ENCODE measurements around the gene YWHAE. TPM values are rescaled to one million over a fixed set of nuclear protein-coding genes. Genes with fewer than 3 reads are reported as not detected.

Gene YWHAE
- total and polyA plus RNA-seq, 10 donors, result 104 to 645 (median 281) TPM

GRCh38 chr17:1344521-1344920 lies 55.5 kb downstream of the YWHAE start:
- Histone ChIP-seq H3K27me3 (replicated peaks in 1 of 7) (no peaks in the 10 kb centered on the region), H3K36me3 (peaks cover 0 to 67% (median 32%) of the 10 kb centered on the region in 6 donors), H3K27ac (no peak overlapping the region), H3K4me1 (peaks cover 11 to 64% (median 34%) of the 10 kb centered on the region in 6 donors), H3K4me3 (no peak overlapping the region), H3K9me3 (no peaks in the 10 kb centered on the region)
- no peak for TF ChIP-seq POLR2A (IDR thresholded peaks at IDR 0.05)
- TF ChIP-seq POLR2AphosphoS5 (IDR thresholded peaks at IDR 0.05), result no peak
- TF ChIP-seq, protein P1, sequence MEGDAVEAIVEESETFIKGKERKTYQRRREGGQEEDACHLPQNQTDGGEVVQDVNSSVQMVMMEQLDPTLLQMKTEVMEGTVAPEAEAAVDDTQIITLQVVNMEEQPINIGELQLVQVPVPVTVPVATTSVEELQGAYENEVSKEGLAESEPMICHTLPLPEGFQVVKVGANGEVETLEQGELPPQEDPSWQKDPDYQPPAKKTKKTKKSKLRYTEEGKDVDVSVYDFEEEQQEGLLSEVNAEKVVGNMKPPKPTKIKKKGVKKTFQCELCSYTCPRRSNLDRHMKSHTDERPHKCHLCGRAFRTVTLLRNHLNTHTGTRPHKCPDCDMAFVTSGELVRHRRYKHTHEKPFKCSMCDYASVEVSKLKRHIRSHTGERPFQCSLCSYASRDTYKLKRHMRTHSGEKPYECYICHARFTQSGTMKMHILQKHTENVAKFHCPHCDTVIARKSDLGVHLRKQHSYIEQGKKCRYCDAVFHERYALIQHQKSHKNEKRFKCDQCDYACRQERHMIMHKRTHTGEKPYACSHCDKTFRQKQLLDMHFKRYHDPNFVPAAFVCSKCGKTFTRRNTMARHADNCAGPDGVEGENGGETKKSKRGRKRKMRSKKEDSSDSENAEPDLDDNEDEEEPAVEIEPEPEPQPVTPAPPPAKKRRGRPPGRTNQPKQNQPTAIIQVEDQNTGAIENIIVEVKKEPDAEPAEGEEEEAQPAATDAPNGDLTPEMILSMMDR (IDR thresholded peaks at IDR 0.05 in 8 of 11, conservative IDR thresholded peaks at IDR 0.05 in 3 of 11), result no peak
- intact Hi-C loops (cut with DNase I; ENCODE audit: low total_unique reads), result no loop called here
- WGBS, 5 donors, result 93 to 96% (median 94%) methylated on average over 7 of the region's 7 CpGs
- DNase-seq, result no peak

- no peaks in the 10 kb centered on the region for H3K9me3 ChIP-seq
- peak overlapping the region in 4 of 8 donors; percentile 19 to 56 (median 35) for H3K27ac ChIP-seq
- DNase-seq, result no peak
- no peaks in the 10 kb centered on the region for H3K27me3 ChIP-seq (replicated peaks in 1 of 7)
- WGBS, 5 donors, result 88 to 93% (median 91%) methylated on average over 5 of the region's 5 CpGs
- intact Hi-C loops (cut with DNase I; ENCODE audit: low total_unique reads), result no loop called here
- TF ChIP-seq, protein P1 (IDR thresholded peaks at IDR 0.05 in 8 of 11, conservative IDR thresholded peaks at IDR 0.05 in 3 of 11), result no peak
- no peak for TF ChIP-seq POLR2AphosphoS5 (IDR thresholded peaks at IDR 0.05)
- TF ChIP-seq POLR2A (IDR thresholded peaks at IDR 0.05), result no peak
- H3K4me1 ChIP-seq, result peaks cover 11 to 57% (median 30%) of the 10 kb centered on the region in 6 donors
- H3K4me3 ChIP-seq, result no peak overlapping the region
- peaks cover 0 to 58% (median 29%) of the 10 kb centered on the region in 6 donors for H3K36me3 ChIP-seq
Observed at GRCh38 chr17:1343554-1343953, 56.5 kb downstream of the YWHAE start.

DNA sequence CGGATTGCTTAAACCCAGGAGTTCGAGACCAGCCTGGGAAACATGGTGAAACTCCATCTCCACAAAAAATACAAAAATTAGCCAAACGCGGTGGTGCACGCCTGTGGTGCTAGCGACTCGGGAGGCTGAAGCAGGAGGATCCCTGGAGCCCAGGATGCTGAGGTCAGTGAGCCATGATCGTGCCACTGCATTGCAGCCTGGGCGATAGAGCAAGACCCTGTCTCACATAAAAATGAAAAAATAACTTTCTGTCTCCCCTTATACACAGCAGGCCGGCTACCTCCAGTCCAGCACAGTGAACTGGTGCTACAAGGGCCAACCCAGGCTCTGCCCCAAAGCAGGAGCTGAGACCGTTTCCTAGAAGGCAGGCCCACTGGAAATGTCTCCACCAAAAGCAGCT lies 59.7 kb downstream of the YWHAE start:
- Histone ChIP-seq H3K4me1 (peaks cover 0 to 25% (median 9%) of the 10 kb centered on the region in 6 donors), H3K27me3 (replicated peaks in 1 of 7) (no peaks in the 10 kb centered on the region), H3K4me3 (no peak overlapping the region), H3K36me3 (peaks cover 0 to 30% (median 21%) of the 10 kb centered on the region in 6 donors), H3K27ac (no peak overlapping the region), H3K9me3 (no peaks in the 10 kb centered on the region)
- intact Hi-C loops (cut with DNase I; ENCODE audit: low total_unique reads), result no loop called here
- TF ChIP-seq POLR2AphosphoS5 (IDR thresholded peaks at IDR 0.05), result peak in 2 of 3 donors; percentile 37 to 45
- TF ChIP-seq, protein P1 (IDR thresholded peaks at IDR 0.05 in 8 of 11, conservative IDR thresholded peaks at IDR 0.05 in 3 of 11), result no peak
- DNase-seq, result no peak
- WGBS, 5 donors, result 90 to 97% (median 95%) methylated on average over 11 of the region's 11 CpGs

DNA sequence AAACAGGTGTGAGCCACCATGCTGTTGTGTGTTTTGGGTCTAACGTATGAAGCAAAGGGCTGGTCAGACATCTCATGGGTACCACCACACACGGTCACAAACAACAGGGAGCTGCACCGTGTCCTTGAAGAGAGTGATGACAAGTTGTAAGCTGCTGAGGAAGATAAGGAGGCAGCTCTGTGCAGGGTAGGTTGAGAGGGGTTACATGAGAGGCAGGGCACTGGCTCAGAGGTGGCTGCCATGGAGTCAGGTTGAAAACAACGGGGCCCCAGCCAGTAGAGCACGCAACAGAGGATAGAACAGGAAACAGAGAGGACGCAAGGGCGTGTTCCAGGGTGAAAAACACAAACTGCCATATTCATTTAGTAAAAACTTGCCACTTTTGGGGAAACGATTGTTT lies 68.3 kb downstream of the YWHAE start:
- DNase-seq, result no peak
- Histone ChIP-seq H3K27me3 (replicated peaks in 1 of 7) (peaks cover 0 to 11% (median 0%) of the 10 kb centered on the region in 7 donors), H3K27ac (no peak overlapping the region), H3K4me1 (peaks cover 0 to 18% (median 11%) of the 10 kb centered on the region in 6 donors), H3K36me3 (no peaks in the 10 kb centered on the region), H3K4me3 (no peak overlapping the region), H3K9me3 (no peaks in the 10 kb centered on the region)
- intact Hi-C loops (cut with DNase I; ENCODE audit: low total_unique reads), result loop anchor here (5.0 kb wide), 1 partner anchor 74 kb away; no protein-coding TSS in a partner anchor
- WGBS, 5 donors, result 44 to 57% (median 50%) methylated on average over 8 of the region's 8 CpGs
- TF ChIP-seq POLR2AphosphoS5 (IDR thresholded peaks at IDR 0.05) (no peak), POLR2A (IDR thresholded peaks at IDR 0.05) (no peak)
- TF ChIP-seq, protein P1 (IDR thresholded peaks at IDR 0.05 in 8 of 11, conservative IDR thresholded peaks at IDR 0.05 in 3 of 11), result no peak

All from spleen (tissue), 11 donors.